GM08714 (cell line): ENCODE data around the gene CYP4A11.
"Not testable (repeated sequence)": the region's sequence is repeated elsewhere in the genome, so short reads cannot be mapped to it uniquely, and the experiment has no call there.

ENCODE experiments used
- H3K4me3 ChIP-seq: fragments of 200-500 bp; sonication (Bioruptor generic); 2 replicates; pipeline ENCODE4 v1.5.1; 2014; ENCODE audit warnings: mild to moderate bottlenecking, low read length, inconsistent platforms
- ZNF274 ChIP-seq: IDR thresholded peaks from 2 replicates; pipeline ENCODE4 v1.6.1; 2012; ENCODE audit warnings: mild to moderate bottlenecking, low read depth, low read length

Gene CYP4A11

DNA sequence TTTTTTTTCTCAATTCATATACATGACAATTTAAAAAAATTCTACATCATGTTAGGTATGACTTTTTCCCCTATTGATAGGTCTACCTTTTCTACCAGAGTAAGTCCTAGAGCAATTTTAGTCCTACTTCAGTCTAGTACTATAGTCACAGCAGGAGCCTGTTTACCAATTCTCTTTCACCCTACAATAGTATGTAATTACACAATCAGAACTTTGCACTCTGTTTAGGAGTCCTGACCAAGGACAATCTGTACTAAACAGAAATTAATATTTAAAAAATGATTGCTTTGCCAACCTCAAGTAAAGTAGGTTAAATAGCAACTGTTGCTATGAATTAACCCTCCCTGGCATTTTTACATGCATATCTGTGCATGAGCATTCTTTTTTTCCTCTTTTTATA is 810 bp upstream of the CYP4A11 start:
- no peak for TF ChIP-seq ZNF274
- H3K4me3 ChIP-seq = no peak overlapping the region

DNA sequence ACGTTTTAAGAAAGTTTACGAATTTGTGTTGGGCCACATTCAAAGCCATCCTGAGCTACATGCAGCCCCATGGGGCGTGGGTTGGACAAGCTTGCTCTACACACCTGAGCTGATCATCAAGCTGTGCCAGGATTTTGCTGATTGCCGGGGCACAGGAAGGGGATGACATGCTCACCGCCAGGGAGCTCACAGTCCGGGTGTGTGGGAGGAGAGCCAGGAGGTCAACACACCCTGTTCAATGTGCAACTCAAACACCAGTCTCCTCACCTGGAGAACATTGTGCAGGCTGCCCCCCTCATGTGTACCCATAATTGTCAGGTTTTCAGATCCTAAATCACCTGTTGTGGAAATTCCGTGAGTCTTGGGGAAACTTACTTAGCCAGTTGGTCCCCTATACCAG is 969 bp downstream of the CYP4A11 start:
- H3K4me3 ChIP-seq = no peak overlapping the region
- TF ChIP-seq ZNF274 = no peak

DNA sequence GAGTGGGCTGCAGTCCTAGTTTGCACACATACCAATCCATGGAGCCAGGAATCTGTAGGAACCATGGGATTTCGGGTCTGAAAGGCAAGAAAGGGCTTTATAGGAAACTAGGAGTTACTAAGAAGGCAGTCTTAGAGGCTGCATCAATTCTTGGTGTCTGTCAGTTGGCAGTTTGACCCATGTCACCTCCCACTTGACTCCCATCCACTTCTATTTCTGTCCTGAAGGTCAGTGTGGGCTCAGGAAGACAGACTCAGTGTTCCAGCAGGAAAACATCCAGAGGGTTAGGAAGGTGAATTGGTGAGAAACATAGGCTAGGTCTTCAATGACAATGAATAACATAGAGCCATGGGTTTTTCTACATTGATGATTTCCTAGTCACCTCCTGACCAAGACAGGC is 4.0 kb downstream of the CYP4A11 start:
- H3K4me3 ChIP-seq = no peak overlapping the region
- TF ChIP-seq ZNF274 = no peak

DNA sequence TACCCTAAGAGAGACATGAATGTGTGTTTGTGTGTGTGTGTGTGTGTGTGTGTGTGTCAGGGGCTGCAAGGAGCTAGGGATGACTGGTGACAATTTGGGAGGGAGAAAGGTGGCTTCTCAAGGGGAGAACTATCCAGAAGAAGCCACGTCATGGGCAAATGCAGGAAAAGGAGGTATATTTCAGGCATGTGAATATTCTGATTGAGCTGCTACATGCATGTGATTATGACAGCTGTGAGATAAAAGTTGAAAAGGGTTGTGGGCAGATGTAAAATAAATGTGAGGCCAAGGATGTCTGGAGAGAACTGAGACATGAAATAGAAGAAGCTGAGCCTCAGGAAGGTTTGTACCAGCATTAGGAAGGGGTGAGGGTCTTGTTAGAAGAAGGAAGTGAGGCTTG is 4.5 kb downstream of the CYP4A11 start:
- H3K4me3 ChIP-seq = no peak overlapping the region
- TF ChIP-seq ZNF274 = no peak

DNA sequence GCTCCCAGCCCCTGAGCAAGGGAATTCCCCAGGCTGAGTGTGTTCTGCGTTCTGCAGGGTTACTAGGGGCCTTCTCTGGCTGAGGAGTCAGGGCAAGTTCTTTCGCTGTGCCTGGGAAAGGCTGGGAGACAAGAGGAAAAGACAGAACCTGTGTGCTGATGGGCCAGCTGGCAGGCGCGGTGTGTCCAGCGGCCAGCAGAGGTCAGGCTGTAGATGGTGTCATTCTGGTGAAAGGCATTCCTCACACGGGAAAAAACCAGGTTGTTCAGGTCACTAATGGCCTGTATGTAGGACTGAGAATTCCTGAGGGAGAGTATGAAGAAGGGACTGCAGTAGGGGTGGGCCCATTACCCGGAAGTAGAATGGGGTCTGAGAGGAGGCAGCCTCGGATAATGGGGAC is 6.4 kb downstream of the CYP4A11 start:
- not testable (repeated sequence) for H3K4me3 ChIP-seq

DNA sequence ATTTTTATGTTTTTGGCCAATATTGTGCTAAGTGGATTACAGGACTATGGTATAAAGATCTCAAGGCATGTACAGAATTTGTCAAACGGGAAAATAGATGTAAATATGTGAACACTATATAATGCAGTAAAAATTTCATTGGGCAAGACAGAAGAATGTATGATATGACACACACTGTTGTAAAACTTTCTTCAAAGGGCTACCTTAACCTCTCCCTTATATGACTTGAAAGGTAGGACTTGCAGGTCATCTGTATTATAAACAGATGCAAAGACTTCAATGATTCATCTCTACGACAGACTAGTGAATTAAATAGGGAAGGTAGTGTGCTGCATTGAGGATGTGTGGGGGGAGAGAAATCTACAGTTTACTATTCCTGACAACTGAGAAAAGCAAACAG is 9.3 kb downstream of the CYP4A11 start:
- H3K4me3 ChIP-seq = not testable (repeated sequence)

DNA sequence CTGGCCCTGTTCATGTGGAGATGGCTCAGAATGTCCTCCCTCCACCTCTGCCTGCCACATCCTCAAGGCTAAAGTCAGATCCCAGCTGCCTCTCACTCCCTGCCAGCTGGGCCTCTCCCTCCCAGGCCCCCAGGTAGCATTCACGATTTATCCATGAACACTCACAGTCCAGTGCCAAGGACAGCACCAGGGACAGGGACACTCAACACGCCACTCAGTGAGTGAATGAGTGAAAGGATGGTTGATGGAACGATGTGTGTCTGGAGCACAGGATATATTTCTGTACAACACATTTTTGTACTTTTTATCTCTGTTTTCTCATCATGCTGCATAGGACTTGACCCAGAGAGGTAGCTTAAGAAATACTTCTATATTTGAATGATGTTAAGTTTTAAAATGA is 10.1 kb downstream of the CYP4A11 start:
- no peak for TF ChIP-seq ZNF274

DNA sequence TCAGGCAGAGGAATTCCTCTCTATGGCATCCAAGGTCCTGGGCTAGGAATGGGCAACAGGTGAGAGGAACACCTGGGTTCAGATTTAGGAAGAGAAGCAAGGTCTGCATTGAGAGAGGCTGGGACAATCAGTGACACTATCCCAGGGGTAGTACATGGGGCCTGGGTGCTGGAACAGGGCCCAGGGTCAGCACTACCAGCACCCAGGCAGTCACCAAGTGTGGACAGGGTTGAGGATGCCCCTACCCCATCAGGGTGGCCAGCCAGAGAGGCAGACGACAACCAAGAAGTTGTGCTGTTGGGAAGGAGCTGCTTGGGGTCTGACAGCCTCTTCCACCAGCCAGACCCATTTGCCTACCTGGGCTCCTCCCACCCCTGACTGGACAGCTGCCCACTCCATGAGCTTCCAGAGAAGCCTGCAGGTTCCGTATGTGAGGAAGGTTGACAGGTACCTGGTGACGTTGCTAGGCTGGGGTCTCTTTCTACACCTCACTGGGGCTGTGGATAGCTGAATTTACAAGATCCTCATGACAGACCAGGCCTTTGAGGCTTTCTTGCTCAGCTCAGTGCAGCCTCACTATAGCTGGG is 13.9 kb downstream of the CYP4A11 start:
- H3K4me3 ChIP-seq = no peak overlapping the region
- TF ChIP-seq ZNF274 = no peak

More for the DNA sequence above, 10.1 kb downstream of the CYP4A11 start:
- H3K4me3 ChIP-seq = no peak overlapping the region

DNA sequence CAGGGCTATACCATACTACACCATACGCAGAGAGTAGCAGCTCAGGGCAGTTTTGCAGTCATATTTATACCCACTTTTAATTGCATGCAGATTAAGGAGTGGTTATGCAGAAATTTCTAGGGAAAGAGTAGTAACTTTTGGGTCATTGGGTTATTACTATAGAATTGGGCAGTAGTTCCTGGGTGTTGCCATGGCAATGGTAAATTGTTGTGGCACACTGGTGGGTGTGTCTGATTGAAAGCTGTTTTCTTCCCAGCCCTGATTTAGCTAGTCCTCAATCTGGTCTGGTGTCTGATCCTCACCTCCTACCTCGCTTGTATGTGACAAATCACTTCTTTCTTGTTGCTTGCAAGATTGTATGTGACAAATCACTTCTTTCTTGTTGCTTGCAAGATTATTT is 30.5 kb downstream of the CYP4A11 start:
- no peak for TF ChIP-seq ZNF274
- H3K4me3 ChIP-seq = no peak overlapping the region

DNA sequence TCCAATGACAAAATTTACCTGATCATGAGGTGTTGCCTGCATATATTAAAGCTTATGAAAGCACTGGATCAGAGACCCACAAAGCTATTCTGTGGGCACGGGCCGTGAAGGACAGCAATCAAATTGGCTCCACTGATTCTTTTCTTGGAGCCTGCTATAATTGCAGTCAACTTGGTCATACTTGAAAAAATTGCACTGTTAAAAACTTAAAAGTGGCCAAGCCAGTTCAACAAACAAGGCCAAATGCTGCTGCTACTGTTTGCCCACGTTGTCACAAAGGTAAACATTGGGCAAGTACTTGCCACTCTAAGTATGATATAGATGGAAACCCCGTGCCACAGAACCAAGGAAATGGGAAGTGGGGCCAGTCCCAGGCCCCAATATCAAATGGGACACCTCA is 37.8 kb downstream of the CYP4A11 start:
- no peak overlapping the region for H3K4me3 ChIP-seq
- no peak for TF ChIP-seq ZNF274

DNA sequence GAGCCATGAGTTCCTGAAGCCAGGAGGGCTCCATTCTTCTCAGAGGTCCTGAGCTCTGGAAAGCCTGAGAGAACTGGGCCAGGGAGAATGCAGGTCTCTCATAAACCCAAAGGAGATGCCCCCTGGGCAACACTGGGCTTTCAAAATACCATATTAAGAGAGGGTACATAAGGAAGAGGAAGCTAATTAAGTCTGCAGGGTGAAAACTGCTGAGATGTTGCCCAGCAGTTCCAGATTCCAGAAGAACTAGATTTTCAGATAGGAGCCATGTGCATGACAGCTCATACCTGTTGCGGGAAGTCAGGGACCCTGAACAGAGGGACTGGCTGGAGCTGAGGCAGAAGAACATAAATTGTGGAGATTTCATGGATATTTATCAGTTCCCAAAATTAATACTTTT is 40.9 kb downstream of the CYP4A11 start:
- no peak overlapping the region for H3K4me3 ChIP-seq
- no peak for TF ChIP-seq ZNF274

DNA sequence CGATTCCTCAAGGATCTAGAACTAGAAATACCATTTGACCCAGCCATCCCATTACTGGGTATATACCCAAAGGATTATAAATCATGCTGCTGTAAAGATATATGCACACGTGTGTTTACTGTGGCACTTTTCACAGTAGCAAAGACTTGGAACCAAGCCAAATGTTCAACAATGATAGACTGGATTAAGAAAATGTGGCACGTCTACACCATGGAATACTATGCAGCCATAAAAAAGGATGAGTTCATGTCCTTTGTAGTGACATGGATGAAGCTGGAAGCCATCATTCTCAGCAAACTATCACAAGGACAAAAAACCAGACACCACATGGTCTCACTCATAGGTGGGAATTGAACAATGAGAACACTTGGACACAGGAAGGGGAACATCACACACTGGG is 59.6 kb downstream of the CYP4A11 start:
- H3K4me3 ChIP-seq = not testable (repeated sequence)
